Measurements from ENCODE around the gene MZF1.

The MZF1 gene

DNA sequence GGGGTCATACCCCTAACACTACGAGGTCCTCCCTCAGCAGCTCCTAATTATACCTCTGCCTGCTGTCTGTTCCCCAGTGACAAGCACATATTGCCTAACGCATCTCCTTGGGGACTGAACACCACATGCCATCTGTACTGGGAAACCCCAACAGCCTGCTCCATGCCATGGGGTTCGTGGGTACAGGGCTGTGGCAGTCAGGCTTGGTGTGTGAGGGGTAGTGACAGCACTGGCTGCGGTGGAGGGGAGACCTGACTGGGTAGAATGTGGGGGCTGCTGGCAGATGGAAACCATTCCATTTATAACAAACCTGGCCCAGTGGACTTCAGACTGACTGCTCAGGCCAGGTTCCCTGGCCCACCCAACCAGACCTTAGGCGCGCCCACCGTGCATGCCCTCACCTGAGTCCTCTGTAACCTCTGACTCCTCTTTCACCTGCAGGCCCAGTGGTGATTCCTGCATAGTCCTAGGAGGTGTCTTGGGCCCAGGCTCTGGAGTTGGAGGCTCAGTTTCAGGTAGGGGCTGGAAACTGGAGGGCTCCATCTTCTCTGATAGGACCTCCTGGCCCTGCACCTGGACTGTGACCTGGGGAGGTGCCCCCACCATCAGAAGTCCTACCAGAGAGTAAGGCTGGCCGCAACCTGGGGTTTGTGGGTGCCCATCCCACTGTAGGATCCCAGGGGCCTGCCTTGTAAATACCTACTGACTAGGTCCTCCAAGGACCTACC lies 3.0 kb downstream of the MZF1 start:
- DNase-seq = peak in 1 of 2 donors; percentile 18

DNA sequence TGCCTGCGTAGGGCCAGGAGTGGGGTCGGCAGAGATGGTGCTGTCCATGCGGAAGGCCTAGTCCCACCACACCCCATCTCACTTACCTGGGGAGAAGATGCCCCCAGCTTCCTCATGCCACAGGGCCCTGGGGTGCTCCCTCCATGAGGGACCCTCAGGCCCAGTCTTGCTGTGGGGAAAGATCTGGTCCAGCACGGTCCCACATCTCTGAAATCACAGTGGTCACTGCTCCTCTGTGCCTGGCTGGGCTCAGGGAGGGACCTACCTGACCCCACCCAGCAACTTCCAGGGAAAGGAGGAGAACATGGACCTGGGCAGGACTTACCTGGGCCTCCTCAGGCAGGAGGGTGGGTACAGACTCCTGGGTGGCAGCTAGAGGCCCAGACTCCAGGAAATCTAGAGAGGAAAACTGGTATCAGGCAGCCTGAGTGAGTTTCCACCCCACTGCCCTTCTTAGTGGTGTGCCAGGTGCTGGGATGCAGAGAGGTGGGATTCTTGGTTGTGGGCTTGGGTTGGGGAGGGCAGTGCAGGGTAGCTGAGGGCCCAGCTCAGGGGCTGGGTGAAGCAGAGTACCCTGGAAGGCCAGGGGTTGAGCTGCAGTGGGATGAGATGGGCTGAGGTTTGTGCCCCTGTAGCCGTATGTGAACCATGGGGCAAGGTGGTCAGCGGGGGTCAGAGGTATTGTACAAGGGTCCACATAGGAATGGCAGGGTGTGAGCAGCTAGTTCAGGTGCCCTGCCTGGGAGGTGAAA lies 3.8 kb downstream of the MZF1 start:
- no peak for DNase-seq

DNA sequence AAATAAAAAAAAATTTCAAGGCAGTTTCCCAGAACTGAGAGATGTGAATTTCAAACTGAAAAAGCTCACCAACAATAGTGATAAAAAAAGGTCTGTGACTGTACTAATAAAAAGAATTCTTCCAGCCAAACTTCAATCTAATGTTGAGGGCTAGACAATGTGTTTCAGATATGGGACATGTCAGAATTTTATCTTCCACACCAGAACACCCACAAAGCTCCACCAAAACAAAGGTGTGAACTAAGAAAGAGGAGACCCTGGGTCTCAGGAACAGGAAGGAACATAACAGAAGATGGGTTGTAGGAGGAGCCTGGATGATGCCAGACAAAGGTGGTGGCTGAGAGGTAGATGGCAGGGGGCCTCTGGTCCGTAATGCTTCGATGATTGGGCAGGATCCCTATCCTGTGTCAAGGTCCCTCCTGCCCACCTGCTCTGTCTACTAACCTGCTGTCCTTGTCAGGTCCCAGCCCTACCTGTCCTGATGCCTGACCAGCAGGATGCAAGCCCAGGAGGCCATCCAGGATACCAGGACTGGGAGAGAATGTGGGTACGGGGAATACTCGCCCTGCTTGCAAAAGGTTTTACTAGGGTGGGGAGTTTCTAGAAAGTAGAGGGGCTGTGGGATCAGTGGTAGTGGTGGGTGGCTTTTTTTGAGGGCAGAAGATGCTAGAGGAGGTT lies 4.5 kb downstream of the MZF1 start:
- DNase-seq = no peak

- no peak for DNase-seq
Measured at GRCh38 chr19:58566989-58567388, 6.1 kb downstream of the MZF1 start.

DNA sequence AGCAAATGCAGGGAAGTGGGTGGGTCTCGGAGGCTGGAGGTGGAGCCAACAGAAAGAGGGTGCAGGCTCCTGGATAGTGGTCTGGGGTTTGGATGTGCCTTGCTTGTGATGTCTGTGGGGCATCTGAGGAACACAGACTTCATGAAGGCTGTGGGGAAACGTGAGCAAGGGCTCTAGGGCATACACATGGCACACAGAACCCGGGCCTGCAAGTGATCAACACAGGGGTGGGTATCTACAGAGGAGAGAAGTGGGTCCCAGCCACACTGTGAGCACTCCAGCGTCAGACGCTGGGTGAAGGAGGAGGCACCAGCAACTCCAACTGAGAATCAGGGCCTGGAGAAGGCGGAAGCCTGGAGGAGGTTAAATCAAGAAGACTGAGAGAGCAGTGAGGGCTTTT lies 9.3 kb downstream of the MZF1 start:
- DNase-seq = no peak

DNA sequence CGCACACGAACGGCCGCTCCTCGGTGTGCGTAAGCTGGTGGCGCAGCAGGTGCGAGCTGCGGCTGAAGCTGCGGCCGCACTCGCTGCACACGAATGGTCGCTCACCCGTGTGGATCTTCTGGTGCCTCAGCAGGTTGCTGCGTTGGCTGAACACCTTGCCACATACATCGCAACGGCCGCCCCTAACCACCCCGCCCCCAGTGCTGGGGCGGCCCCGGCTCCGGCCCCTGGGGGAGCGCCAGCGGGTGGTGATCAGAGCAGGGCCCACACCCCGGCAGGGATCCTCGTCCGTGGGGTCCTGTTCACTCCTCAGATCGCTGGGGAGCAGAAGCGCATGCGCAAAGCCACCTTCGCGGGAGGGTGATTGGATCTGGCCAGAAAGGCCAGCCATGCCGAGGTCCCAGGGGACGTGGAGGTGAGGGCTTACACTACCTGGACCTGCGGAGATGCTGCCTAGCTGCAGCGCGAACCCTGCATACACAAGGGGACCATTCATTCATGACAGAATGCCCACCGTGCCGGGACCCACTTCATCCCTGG lies 10.0 kb downstream of the MZF1 start:
- peak; percentile 45 to 57 for DNase-seq

DNA sequence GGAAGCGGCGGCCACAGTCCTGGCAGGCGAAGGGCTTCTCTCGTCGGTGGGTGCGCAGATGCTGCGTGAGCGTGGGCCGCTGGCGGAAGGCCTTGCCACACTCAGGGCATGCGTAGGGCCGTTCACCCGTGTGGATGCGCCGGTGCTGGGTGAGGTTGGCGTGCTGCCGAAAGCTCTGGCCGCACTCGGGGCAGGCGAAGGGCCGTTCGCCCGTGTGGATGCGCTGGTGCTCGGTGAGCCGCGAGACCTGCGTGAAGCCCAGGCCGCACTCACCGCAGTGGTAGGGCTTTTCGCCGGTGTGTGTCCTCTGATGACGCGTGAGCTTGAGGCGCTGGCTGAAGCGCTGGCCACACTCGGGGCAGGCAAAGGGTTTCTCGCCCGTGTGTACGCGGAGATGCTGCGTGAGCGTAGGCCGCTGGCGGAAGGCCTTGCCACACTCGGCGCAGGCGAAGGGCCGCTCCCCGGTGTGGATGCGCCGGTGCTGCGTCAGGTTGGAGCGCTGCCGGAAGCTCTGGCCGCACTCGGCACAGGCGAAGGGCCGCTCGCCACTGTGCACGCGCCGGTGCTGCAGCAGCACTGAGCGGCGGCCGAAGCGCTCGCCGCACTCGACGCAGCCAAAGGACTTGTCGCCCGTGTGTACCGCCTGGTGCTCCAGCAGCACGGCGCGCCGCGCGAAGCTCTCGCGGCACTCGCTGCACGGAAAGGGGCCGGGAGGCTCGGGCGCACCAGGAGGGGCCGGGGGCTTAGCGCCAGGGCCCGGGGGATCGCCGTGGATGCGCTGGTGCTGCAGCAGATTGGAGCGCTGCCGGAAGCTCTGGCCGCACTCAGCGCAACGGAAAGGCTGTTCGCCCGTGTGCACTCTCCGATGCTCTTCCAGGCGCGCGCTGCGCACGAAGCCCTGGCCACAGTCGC lies 10.8 kb downstream of the MZF1 start:
- peak; percentile 44 to 61 for DNase-seq

DNA sequence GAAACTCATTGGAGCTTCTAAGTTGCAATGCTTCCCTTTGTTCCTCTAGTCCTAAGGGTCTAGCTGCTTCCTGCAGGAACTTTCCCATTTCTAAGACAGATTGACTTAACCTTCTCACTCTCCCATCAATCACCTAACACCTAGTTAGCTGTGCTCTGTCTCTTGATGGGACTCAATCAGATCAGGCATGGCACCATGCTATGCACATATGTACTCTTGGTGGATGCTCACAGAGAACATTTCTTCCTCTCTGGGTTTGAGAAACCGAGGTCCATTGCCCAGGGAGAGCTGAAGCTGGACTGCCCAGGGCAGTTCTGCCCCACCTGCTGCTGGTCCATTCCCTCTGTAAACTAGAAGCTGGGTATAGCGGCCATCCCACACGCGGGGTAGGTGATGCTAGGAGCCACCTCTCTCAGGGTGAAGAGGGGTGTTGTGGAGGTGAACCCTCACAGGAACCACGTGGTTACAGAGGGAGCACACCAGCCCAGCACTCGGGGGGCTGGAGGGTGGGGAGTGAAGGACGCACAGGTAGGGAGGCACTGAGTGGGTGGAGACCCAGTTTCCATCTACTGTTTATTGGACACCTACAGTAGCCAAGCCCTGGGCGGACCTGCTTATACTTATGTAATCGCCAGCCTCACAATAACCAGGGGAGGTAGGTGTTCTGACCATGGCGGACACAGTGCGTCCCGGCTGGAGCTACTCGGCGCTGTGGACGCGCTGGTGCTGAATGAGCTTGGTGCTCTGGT lies 11.6 kb downstream of the MZF1 start:
- peak in 1 of 2 donors; percentile 20 for DNase-seq

- no peak for DNase-seq
Measured at GRCh38 chr19:58560921-58561320, 12.2 kb downstream of the MZF1 start.

- no peak for DNase-seq
Measured at GRCh38 chr19:58560007-58560887, 12.9 kb downstream of the MZF1 start.

- DNase-seq = peak; percentile 76 to 86
Measured at GRCh38 chr19:58559275-58560006, 13.7 kb downstream of the MZF1 start.

DNA sequence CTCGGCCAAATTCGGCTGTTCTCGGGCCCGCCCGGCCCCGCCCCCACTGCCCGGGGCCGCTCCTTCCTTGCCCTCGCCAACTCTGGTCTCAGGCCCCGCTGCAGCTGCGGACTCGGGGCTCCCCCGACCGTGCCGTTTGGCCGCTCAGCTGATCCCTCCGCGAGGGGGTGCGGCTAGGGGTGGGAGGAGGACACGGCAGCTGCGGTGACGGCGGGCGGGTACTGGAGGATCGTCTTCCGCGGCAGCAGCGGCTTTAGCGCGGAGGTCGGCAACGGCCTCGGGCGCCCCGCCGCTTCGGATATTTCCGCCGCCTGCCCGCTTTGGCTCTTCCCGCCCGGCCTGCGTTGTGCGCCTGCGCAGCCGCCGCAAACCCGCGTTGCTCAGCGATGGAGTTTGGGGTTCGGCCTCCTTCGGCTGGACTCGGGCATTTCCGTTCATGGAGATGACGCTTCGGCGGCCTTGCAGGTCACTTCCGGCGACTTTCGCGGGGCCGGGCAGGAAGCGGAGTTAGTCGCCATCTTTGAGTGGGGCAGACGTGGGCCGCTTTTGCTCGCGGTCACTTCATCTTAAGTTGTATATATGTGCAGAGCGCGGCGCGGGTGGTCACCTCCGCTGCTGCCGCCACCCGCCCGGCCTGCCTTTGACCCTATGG lies 14.4 kb downstream of the MZF1 start:
- peak; percentile 100 for DNase-seq

DNA sequence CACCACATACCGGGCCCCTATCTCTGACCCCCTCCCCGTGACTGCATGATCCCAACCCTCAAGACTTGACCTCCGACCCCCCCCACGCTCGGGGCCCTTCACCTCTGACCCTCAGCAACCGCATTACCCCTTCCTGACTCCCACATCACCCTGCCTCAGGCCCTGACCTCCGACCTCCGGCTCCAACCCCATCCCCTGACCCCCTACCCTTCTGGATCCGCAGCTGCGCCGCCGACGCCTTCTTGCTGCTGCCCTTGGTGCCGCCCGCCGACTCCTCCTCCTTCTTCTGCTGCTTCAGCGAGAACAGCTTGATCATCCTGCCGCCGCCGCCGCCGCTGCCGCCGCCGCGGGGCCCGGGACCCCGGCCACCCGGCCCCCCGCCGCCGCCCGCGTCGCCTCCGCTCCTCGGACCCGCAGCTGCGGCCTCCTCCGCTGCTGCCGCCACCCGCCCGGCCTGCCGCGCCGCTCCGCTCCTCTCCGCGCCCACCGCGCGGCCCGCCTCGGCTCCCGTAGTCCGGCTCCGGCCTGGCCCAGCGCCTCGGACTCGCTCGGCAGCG lies 15.0 kb downstream of the MZF1 start, which contains the start of gene UBE2M:
TSS of gene UBE2M (minus strand) at position 546 of the 557 bp plus-strand sequence. CDS start at position 316, 230 bp downstream.
- DNase-seq = peak; percentile 63 to 65

DNA sequence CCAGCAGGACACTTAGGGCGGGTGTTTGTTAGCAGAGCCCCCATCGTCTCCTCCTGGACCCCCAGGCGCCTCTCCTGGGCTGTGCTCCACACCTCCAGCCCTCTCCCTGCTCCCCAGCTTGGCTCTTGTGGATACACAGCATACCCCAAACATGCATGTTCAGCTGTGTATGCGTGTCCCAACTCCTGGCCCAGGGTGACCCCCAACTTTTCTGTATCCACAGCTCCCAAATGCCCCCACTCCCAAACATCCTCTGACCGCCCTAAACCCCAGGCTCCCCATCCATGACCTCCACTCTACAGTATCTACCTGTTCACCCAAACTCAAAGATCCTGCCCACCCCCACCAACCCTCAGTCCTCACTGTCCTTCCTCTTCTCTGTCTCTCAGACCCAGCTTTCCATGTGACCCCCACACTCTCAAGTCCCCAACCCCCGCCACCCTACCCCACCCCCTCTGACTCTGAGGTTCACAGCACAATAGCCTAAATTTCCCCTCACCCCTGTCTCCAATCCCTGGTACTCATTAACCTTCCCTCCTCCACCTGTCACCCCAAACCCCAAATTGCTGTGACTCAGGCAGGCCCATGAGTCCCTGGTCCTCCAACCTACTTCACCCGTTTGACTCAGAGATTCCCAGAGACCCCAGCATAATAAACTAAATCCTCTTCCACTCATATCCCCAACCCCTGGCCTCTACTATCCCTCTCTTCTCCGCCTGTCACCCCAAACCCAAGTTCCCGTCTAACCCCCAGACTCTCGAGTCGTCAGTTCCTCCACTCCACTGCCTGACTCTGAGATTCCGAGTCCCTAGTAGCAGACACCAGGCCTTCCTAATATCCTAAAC lies 15.7 kb downstream of the MZF1 start:
- peak in 1 of 2 donors; percentile 25 for DNase-seq

- DNase-seq = no peak
Measured at GRCh38 chr19:58556622-58557220, 16.4 kb downstream of the MZF1 start.

GRCh38 chr19:58555920-58556621 lies 17.1 kb downstream of the MZF1 start:
- no peak for DNase-seq

Measured in stimulated activated CD4-positive, alpha-beta T cell treated with anti-CD3 and anti-CD28 coated beads, Interleukin-2, amount 100 ng/mL, for 24 hours (primary cell).